DMS153 treated with DMSO at 0.1 percent for 48 hours (cell line): ENCODE measurements around the gene KRTAP10-9.
"Not testable (repeated sequence)": the region's sequence is repeated elsewhere in the genome, so short reads cannot be mapped to it uniquely, and the experiment has no call there.

Source experiments
- DNase-seq: peaks from one replicate; lab custom pipeline; 2025; ENCODE audit not compliant: unreplicated experiment; lab: John Stamatoyannopoulos, UW

Gene KRTAP10-9

DNA sequence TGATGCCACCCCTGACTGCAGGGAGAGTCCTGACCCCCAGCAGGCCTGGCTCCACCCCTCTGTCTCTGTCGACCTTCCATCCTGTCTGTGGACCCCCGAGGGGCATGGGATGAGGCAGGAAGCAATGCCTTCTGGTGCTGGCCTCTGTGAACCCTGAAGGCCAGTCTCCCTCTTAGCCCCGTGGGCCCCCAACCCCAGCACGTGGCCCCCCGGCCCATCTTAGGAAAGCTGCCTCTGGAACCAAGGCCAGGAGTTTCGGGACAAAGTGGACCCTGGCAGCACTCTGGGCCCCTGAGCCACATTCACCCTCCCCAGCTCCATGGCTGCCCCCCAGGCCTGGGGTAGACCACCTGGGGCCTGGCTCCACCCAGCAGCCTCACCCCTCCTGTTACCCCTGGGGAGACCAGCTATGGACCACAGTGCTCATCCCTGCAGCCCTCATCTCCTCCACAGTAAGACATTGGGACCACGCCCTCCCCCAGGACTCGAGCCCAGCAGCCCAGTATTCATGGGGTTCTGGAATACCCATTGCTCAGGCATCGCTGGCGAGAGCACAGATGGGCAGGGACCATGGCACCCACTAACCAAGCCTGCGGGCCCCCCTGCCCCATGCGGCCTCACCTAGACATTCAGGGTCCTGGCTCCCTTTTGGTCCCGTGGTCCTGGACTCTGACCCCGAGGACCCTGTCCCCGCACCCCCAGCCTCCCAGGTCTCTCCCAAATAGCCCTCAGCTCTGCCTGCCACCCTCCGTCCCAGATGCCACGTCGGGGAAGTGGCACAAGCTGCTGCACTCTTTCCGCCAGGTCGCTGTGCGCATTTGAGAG, 11.8 kb downstream of the KRTAP10-9 start:
- not testable (repeated sequence) for DNase-seq

- DNase-seq: no peak
Observed at GRCh38 chr21:44639331-44639655, 12.4 kb downstream of the KRTAP10-9 start.

GRCh38 chr21:44640761-44641160, 13.9 kb downstream of the KRTAP10-9 start:
- DNase-seq: no peak

- DNase-seq: no peak
Observed at GRCh38 chr21:44643741-44644310, 16.9 kb downstream of the KRTAP10-9 start.

- no peak for DNase-seq
Observed at GRCh38 chr21:44644878-44645277, 18.0 kb downstream of the KRTAP10-9 start.

DNA sequence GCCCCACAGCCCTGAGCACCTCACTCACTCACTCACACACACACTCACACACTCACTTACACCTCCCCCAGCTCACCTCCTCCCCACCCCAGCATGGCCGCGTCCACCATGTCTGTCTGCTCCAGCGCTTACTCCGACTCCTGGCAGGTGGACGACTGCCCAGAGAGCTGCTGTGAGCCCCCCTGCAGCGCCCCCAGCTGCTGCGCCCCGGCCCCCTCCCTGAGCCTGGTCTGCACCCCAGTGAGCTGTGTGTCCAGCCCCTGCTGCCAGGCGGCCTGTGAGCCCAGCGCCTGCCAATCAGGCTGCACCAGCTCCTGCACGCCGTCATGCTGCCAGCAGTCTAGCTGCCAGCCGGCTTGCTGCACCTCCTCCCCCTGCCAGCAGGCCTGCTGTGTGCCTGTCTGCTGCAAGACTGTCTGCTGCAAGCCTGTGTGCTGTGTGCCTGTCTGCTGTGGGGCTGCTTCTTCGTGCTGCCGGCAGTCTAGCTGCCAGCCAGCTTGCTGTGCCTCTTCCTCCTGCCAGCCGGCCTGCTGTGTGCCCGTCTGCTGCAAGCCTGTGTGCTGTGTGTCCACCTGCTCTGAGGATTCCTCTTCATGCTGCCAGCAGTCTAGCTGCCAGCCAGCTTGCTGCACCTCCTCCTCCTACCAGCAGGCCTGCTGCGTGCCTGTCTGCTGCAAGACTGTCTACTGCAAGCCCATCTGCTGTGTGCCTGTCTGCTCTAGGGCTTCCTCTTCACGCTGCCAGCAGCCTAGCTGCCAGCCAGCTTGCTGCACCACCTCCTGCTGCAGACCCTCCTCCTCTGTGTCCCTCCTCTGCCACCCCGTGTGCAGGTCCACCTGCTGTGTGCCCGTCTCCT, 19.7 kb downstream of the KRTAP10-9 start, which contains the start of gene KRTAP10-11:
KRTAP10-11 (plus strand) TSS at position 49 of the 856 bp plus-strand sequence; CDS start at position 94, 45 bp downstream.
- not testable (repeated sequence) for DNase-seq

GRCh38 chr21:44647222-44647552, 20.3 kb downstream of the KRTAP10-9 start:
- no peak for DNase-seq

- no peak for DNase-seq
Observed at GRCh38 chr21:44648557-44649311, 21.8 kb downstream of the KRTAP10-9 start.

DNA sequence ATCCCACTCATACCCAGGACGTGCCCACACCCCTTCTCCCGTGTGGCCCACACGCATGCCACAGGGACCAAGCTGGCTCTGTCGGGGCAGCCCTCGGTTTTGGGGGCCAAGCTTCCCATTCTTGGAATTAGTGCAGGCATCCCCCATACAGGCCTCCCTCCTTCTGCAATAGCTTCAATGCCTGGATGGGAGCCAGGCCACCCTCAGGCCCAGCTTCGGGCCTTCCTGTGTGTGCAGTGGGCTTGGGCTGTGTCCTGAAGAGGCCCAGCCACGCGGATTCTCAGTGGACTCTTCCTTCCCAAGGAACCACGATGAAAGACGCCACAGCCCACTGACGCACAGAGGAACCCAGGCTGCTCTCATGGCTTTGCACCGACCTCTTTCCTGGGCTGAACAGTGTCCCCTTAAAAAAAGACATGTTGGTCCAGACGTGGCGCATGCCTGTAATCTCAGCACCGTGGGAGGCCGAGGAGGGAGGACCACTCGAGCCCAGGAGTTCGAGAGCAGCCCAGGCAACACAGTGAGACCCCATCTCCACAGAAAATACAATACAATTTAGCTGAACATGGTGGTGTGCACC, 22.7 kb downstream of the KRTAP10-9 start:
- no peak for DNase-seq

DNA sequence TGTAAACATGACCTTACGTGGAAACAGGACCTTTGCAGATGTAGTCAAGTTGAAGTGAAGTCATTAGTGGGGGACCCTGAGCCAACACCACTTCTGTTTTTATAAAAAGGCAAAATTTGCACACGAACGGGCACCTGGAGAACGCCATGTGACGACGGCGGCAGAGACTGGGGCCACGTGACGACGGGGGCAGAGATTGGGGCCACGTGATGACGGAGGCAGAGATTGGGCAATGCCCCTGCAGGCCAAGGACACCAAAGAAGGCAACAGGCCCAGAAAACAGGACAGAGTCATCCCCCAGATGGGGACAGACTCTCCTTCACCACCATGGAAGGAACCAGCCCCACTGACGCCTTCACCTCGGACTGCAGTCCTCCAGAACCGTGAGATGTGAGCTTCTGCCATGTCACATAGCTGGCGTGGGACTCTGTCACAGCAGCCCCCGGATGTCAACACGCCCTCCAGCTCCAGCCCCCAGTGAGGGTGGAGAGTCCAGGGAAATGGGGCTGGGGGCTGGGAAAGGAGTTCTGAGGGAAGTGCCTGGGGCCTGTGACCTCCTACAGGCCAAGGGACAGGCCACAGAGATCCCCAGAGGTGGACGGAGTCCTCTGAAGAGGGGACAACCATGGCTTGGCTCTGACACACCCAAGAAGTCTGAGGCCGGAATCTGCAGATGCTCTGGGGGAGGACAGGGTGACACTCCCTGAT, 23.5 kb downstream of the KRTAP10-9 start:
- DNase-seq: no peak

GRCh38 chr21:44650973-44651675, 24.2 kb downstream of the KRTAP10-9 start:
- DNase-seq: no peak

DNA sequence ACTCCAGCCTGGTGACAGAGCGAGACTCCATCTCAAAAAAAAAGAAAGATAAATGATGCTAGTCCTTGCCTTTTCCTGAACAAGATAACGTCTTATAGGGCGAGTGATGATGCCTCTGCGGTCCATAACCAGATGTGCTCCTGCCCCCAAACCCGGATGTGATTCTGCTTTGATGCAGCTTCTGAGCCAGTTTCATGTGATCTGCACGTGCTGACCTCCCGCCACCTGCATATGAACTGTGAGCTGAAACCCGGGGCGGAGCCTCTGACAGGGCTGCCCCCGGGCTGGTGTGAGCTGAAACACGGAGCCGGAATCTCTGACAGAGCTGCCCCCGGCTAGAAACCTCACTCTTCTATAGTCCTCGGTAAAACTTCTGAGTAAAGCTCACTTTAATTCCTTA, 26.2 kb downstream of the KRTAP10-9 start:
- DNase-seq: no peak

GRCh38 chr21:44653656-44654575, 27.0 kb downstream of the KRTAP10-9 start:
- no peak for DNase-seq

- no peak for DNase-seq
Observed at GRCh38 chr21:44654576-44655175, 27.8 kb downstream of the KRTAP10-9 start, which contains the start of gene KRTAP12-4. KRTAP12-4 (minus strand) TSS chr21:44654659; CDS start chr21:44654614, 45 bp downstream.

DNA sequence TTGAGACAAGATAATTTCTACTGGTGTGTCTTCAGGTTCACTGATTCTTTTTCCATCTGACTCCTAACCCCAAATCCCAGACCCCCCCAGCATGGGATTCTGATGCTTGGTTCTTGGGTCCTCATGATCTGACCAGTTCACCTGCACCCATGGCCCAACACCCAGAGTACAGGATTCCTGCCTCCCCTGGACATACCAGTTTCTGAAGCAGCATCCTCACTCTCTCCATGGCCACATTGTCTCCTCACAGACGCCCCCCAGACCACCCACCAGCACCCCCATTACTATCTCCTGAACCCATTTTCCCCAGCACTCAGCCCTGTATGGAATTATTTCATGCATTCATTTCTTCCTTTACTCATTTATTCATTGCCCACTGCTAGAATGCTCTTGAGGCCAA, 30.0 kb downstream of the KRTAP10-9 start:
- no peak for DNase-seq

DNA sequence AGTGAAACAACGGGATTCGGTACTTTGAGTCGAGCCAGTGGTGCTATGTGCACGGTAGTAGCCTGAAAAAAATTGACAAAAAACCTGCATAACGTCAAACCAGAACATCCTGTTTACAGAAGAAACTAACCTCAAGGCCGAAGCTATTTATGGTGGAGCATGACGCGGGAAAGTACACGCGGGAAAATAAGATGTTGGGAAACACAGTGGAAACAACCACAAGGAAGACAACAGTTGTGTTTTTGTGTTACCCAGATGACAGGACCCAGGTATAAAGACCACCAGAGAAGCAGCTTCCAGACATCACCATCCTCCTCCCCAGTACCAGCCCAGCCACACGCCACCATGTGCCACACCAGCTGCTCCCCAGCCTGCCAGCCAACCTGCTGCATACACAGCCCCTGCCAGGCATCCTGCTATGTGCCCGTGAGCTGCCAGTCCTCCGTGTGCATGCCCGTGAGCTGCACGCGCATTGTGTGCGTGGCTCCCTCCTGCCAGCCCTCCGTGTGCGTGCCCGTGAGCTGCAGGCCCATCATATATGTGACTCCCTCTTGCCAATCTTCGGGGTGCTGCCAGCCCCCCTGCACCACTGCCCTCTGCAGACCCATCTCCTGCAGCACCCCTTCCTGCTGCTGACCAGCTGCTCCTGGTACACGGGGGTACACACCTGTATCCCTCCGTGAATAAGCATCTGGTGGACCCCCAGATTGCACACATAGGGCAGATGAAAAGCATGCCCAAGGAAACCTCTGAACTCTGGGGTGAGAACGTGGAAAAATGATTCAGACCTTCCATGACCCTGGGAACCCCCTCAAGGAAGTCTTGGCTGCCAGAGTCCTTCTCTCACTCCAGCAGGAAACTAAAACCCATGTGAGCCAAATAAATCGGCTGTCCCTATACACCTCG, 31.0 kb downstream of the KRTAP10-9 start, which contains the start of gene KRTAP12-3:
KRTAP12-3 (plus strand) TSS at position 298 of the 906 bp plus-strand sequence; CDS start at position 346, 48 bp downstream.
- no peak for DNase-seq

GRCh38 chr21:44658541-44658910, 31.6 kb downstream of the KRTAP10-9 start:
- DNase-seq: no peak
